Measurements from ENCODE around the gene CAPZA2.
"Not testable (repeated sequence)": the region's sequence is repeated elsewhere in the genome, so short reads cannot be mapped to it uniquely, and the experiment has no call there.

CAPZA2 gene

DNA sequence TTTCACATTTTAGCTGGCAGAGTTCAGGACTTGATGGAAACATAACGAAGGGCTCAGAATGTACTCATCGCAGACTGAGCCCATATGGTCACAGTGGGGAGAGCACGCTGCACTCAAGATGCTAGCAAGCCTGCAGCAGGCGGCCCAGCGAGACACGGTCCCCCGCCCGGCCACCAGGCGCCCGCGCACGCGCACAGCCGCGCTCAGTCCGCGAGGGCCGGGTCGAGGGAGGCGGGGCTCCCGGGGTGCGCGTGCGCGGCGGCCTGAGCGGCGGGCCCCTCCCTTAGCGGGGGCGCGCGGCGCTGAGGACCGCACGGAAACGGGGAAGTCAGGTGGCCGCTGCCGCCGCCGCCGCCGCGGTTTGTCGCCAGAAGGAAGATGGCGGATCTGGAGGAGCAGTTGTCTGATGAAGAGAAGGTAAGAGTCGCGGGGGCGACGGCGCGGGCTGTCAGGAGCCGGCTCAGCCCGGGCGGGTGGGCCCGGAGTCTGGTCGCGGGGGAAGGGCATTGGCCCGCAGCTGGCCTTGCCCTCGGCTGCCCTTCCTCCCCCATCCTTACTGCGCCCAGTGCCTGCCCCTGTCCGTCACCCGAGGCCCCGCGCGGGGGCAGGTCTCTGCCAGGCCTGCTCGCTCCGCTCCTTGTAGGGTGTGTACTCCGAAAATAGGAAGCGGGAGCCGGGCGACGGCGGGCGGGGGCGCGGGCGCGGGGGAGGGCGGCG lies at the start of gene CAPZA2:
CAPZA2 (plus strand) TSS at position 354 of the 717 bp plus-strand sequence; CDS start at position 379, 25 bp downstream.
- peak; percentile 95 for DNase-seq

GRCh38 chr7:116812860-116813259 lies 49.5 kb upstream of the CAPZA2 start:
- DNase-seq: no peak

- DNase-seq: not testable (repeated sequence)
Measured at GRCh38 chr7:116813371-116813770, 49.0 kb upstream of the CAPZA2 start.

DNA sequence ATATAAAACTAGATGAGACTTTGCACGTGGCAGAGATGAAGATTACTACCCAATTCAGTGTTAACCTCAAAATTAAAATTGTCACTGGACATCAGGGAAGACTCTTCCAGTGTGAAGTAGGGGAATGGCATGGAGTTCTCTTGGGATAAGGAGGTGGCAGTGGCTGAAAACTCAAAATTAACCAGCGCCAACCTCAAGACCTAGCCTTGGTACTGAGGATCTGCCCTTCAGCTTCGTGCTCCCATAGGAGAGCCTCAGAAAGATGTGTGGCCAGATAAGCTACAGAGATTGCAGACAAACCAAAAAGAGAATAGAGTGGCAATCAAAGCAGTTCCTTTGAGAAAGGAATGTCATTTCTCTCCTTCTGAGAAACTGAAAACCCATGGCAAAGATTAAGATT lies 47.3 kb upstream of the CAPZA2 start:
- no peak for DNase-seq

DNA sequence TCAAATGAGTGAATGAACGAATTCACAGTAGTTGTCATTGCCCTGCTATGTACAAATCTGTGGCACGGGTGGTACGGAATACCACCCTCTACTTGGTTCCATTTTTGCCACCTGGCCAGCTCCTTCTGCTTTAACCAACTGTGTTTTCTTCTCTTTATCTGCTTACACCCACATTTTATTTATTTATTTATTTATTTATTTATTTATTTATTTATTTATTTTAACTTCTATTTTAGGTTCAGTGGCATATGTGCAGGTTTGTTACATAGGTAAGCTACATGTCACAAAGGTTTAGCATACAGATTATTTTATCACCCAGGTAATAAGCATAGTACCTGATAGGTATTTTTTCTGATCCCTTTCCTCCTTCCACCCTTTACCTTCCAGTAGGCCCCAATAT lies 42.2 kb upstream of the CAPZA2 start:
- no peak for DNase-seq

GRCh38 chr7:116821647-116822046 lies 40.7 kb upstream of the CAPZA2 start:
- not testable (repeated sequence) for DNase-seq

GRCh38 chr7:116824449-116824848 lies 37.9 kb upstream of the CAPZA2 start:
- no peak for DNase-seq

DNA sequence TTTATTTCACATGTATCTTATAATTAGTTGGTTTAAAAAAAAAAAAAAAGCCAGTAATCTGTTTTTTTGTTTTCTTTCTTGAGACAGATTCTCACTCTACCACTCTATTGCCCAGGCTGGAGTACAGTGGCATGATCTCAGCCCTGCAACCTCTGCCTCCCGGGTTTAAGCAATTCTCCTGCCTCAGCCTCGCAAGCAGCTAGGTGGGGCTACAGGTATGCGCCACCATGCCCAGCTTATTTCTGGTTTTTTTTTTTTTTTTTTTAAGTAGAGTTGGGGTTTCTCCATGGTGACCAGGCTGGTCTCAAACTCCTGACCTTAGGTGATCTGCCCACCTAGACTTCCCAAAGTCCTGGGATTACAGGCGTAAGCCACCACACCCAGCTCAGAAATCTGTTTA lies 34.1 kb upstream of the CAPZA2 start:
- no peak for DNase-seq

GRCh38 chr7:116829041-116829440 lies 33.3 kb upstream of the CAPZA2 start:
- DNase-seq: no peak

- no peak for DNase-seq
Measured at GRCh38 chr7:116829493-116829892, 32.9 kb upstream of the CAPZA2 start.

DNA sequence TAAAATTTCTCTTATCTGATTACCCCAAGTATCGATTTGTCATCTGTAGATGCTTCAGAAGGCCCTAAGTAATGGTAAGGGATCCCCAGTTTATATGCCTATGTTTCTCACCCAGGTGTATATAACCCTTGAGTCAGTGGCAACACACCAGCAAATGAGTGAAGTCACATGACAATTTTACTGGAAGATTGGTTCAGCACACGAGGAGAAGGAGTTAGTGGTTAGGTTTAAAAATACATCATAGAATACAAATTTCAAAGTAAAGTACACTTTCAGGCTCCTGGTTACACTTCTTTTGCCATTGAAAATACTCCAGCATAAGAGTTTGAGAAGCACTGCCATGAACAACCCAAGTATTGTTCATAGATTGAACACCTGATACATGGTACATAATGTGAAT lies 29.7 kb upstream of the CAPZA2 start:
- DNase-seq: no peak

GRCh38 chr7:116834815-116835504 lies 27.4 kb upstream of the CAPZA2 start:
- DNase-seq: no peak

GRCh38 chr7:116836048-116836447 lies 26.3 kb upstream of the CAPZA2 start:
- no peak for DNase-seq

DNA sequence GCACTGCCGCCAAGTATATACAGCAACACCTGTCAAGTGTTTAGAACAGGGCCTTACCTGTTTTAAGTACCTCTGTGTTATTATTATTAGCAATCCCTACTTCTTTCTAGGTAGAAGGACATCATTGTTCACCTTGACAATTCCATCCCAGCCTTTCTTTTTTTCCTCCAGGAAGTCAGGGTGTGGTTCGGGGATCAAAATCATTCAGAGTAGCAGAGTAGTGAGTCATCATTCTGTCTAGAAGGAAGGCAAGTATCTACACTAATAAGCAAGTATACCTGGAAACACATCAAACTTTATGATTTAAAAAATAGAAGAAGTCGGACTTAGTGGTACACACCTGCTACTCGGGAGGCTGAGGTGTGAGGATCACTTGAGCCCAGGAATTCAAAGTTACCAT lies 25.5 kb upstream of the CAPZA2 start:
- no peak for DNase-seq

GRCh38 chr7:116837586-116837985 lies 24.8 kb upstream of the CAPZA2 start:
- DNase-seq: no peak

DNA sequence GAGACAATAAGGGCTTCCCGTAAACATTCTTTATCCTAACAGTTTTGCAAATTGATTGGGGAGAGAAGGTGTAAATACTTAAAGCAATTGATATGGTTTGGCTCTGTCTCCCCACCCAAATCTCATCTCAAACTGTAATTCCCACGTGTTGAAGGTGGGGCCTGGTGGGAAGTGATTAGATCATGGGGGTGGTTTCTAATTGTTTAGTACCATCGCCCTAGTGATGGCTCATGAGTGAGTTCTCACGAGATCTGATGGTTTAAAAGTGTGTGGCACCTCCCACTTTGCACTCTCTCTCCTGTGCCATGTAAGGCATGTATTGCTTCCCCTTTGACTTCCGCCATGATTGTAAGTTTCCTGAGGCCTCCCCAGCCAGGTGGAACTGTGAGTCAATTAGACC lies 22.1 kb upstream of the CAPZA2 start:
- DNase-seq: no peak

DNA sequence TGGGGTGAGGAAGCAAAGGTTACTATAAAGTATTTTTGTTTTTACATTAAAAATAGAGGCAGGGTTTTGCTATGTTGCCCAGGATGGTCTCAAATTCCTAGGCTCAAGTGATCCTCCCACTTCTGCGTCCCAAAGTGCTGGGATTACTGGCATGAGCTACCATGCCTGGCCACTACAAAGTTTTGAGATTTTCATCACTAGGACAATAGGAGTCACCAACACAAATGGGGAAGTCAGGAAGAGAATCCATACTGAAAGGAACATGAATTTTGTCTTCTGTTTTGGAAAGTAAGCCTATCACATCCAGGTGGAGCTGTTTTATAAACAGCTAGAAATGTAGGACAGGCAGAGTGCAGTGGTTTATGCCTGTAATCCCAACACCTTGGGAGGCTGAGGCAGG lies 20.0 kb upstream of the CAPZA2 start:
- DNase-seq: no peak

DNA sequence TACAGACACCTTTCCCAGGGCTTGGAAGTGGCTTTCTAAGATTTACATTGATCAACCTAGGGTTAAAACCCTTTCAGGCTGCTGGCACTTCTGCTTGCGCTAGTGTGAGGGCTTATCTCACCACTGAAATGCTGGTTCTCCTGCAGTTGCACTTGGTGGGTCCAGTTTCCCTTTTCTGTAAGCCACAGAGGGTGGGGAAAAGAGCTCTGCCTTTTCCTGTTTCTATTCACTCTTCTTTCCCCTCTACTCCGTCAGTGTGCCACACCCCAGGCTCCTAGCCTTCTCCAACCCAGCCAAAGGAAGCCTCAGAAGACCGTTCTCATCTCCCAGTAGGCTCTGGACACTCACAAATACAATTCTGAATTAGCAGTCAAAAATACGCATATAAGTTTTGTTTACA lies 19.0 kb upstream of the CAPZA2 start:
- DNase-seq: no peak

DNA sequence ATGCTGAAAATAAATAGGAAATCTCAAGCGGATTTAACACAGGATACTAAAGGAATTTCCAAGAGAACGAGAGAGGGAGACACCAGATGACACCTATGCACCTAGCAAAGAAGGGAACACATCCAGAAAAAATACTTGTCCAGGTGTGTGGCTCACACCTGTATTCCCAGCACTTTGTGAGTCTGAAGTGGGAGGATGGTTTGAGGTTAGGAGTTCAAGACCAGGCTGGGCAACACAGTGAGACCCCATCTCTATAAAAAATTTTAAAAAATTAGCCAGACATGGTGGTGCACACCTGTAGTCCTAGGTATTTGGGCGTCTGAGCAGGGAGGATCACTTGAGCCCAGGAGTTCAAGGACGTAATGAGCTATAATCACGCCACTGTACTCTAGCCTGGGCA lies 11.2 kb upstream of the CAPZA2 start:
- DNase-seq: no peak

DNA sequence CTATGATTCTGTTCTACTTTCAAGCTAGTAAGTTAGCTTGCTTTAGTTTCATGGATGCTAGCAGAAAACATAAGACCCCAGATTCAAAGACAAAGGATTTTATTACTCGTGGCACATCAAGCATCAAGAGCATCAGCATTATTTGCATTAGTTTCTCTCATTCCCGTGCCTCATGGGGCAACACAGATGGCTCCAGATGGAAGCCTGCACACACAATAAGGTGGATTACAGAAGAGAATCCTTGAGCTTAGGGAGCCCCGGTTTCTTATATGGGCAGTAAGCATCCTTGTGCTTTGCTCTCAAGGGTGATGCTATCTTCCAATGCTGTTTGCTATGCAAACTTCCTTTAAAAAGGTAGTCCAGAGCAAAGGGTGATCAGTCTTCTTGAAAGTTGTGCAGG lies 10.7 kb upstream of the CAPZA2 start:
- DNase-seq: no peak

DNA sequence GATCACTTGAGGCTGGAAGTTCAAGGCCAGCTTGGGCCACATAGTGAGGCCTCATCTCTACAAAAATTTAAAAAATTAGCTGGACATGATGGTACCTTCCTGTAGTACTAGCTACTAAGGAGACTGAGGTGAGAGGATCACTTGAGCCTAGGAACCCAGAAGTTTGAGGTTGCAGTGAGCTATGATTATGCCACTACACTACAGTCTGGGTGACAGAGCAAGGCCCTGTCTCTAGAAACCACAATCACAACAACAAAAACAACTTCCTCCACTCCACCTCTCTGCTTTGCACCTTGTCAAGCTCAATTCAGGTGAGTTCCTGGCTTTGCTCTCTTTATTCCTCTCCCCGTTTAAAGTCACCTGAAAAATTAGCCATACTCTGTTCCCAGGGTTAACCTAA lies 8.3 kb upstream of the CAPZA2 start:
- DNase-seq: no peak

- no peak for DNase-seq
Measured at GRCh38 chr7:116857052-116857451, 5.3 kb upstream of the CAPZA2 start.

- no peak for DNase-seq
Measured at GRCh38 chr7:116859323-116859722, 3.1 kb upstream of the CAPZA2 start.

DNA sequence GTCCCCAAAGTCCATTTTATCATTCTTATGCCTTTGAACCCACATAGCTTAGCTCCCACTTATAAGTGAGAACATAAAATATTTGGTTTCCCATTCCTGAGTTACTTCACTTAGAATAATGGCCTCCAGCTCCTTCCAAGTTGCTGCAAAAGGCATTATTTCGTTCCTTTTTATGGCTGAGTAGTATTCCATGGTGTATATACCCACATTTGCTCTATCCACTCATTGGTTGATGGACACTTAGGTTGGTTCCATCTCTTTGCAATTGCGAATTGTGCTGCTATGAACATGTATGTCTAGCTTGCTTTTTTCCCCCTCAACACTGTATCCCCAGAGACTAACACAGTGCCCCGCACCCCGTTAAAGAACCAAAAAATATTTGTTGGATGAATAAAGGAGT lies 670 bp upstream of the CAPZA2 start:
- no peak for DNase-seq
